Measurements from ENCODE around the gene TAS2R41. TPM values are rescaled to one million over a fixed set of nuclear protein-coding genes. Genes with fewer than 3 reads are reported as not detected.
"Not testable (repeated sequence)": the region's sequence is repeated elsewhere in the genome, so short reads cannot be mapped to it uniquely, and the experiment has no call there.

The TAS2R41 gene
- total and polyA plus RNA-seq, 2 experiments from 2014 or later = not detected

DNA sequence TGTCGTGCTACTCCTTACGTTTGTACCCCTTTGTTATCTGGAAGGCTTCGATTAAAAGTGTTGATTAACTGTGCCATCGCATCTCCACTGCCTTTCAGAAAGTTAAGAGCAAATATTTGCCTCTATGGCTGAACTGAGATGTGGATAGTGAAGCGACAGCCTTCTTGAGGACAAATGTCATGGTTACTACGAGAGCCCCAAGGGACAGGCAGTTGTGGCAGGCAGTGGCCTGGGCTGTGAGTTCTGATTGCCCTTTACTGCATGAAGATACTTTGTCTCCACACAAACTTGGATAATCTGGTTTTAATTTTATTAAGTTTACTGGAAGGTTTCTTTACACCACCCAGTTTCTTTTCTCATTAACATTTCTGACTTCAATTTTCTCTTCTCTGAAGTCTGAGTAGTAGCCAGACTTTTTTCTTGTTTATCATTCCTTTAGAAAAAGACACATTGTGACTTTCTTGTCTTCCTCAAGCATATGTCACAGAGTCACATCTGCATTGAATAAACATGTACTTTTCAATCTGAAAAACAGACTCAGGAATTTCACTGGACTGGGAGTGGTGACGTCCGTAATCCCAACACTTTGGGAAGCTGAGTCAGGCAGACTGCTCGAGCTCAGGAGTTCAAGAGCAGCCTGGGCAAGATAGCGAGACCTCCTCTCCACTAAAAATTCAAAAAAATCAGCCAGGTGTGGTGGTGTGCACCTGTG, 1.5 kb downstream of the TAS2R41 start:
- no peak overlapping the region for H3K4me3 ChIP-seq
- TF ChIP-seq, protein P1, sequence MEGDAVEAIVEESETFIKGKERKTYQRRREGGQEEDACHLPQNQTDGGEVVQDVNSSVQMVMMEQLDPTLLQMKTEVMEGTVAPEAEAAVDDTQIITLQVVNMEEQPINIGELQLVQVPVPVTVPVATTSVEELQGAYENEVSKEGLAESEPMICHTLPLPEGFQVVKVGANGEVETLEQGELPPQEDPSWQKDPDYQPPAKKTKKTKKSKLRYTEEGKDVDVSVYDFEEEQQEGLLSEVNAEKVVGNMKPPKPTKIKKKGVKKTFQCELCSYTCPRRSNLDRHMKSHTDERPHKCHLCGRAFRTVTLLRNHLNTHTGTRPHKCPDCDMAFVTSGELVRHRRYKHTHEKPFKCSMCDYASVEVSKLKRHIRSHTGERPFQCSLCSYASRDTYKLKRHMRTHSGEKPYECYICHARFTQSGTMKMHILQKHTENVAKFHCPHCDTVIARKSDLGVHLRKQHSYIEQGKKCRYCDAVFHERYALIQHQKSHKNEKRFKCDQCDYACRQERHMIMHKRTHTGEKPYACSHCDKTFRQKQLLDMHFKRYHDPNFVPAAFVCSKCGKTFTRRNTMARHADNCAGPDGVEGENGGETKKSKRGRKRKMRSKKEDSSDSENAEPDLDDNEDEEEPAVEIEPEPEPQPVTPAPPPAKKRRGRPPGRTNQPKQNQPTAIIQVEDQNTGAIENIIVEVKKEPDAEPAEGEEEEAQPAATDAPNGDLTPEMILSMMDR (IDR thresholded peaks at IDR 0.05; ENCODE audit: low read depth, low read length) = no peak
- no peaks in the 10 kb centered on the region for H3K4me1 ChIP-seq (ENCODE audit: low read depth)
- DNase-seq (ENCODE audit: low read depth in 1 of 2, low spot score in 1 of 2) = no peak
- no peaks in the 10 kb centered on the region for H3K9me3 ChIP-seq (ENCODE audit: low read depth)
- no peaks in the 10 kb centered on the region for H3K36me3 ChIP-seq
- no peak overlapping the region for H3K27ac ChIP-seq
- no peaks in the 10 kb centered on the region for H3K27me3 ChIP-seq

DNA sequence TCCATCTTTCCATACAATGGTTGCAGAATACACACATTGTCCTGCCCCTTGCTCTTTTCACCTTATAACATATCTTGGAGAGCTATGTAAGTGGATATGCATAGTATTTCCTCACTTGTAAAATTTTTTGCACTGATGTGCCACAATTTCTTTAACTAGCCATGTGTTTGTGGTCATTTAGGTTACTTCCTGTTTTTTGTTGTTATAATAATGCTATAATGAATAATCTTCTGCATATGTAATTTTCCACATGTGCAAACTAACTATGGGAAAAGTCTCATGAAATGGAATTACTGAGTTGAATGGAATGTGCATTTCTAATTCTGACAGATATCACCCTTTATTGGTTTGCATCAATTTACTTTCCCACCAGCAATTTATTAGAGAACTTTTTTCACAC, 2.8 kb downstream of the TAS2R41 start:
- Histone ChIP-seq H3K9me3 (ENCODE audit: low read depth) (no peaks in the 10 kb centered on the region), H3K4me1 (ENCODE audit: low read depth) (no peaks in the 10 kb centered on the region), H3K27me3 (no peaks in the 10 kb centered on the region), H3K4me3 (no peak overlapping the region), H3K27ac (no peak overlapping the region), H3K36me3 (no peaks in the 10 kb centered on the region)
- TF ChIP-seq, protein P1 (IDR thresholded peaks at IDR 0.05; ENCODE audit: low read depth, low read length) = no peak
- DNase-seq (ENCODE audit: low read depth in 1 of 2, low spot score in 1 of 2) = no peak

DNA sequence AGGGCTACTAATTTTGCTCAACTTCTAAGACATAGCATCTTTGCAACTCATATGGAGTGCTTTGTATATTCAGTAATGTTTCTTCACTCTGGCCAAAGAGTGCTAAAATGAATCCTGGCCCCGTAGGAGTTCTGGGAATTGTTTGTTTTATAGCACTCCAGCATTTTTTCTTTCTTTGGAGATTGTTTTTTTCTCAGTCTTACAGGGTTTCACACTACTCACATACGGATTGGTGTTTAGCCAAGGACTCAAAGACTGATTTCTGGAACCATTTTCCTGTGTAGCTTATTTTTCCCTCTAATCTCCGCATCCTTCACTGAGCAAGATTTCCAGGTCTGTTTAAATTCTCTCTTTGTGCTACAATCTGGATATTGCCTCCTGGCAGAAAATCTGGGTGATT, 6.4 kb downstream of the TAS2R41 start:
- H3K27me3 ChIP-seq = no peaks in the 10 kb centered on the region
- H3K4me1 ChIP-seq (ENCODE audit: low read depth) = no peaks in the 10 kb centered on the region
- H3K9me3 ChIP-seq (ENCODE audit: low read depth) = no peaks in the 10 kb centered on the region
- H3K36me3 ChIP-seq = no peaks in the 10 kb centered on the region
- no peak overlapping the region for H3K27ac ChIP-seq
- DNase-seq (ENCODE audit: low read depth in 1 of 2, low spot score in 1 of 2) = no peak
- no peak overlapping the region for H3K4me3 ChIP-seq
- TF ChIP-seq, protein P1 (IDR thresholded peaks at IDR 0.05; ENCODE audit: low read depth, low read length) = no peak

DNA sequence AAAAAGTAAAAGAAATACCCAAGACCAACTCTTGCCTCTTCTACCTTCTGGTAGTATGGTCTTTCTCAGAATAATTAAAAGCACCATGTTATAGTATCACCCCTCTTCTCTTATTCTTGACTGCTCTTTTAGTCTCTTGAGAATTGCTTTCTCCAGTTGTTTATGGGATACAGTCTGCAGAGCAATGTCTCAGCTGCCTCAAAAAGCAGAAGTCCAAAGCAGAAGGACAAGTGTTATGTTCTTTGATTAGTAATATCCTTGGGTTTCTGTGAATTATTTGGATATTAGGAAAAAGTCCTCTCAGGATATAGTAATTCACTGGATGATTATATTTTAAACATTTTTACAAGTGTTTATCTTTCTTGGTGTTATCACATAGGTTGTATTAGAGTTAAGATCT, 7.4 kb downstream of the TAS2R41 start:
- H3K36me3 ChIP-seq = no peaks in the 10 kb centered on the region
- no peak for DNase-seq (ENCODE audit: low read depth in 1 of 2, low spot score in 1 of 2)
- H3K9me3 ChIP-seq (ENCODE audit: low read depth) = no peaks in the 10 kb centered on the region
- H3K4me3 ChIP-seq = no peak overlapping the region
- TF ChIP-seq, protein P1 (IDR thresholded peaks at IDR 0.05; ENCODE audit: low read depth, low read length) = no peak
- no peak overlapping the region for H3K27ac ChIP-seq
- H3K27me3 ChIP-seq = no peaks in the 10 kb centered on the region
- H3K4me1 ChIP-seq (ENCODE audit: low read depth) = no peaks in the 10 kb centered on the region

DNA sequence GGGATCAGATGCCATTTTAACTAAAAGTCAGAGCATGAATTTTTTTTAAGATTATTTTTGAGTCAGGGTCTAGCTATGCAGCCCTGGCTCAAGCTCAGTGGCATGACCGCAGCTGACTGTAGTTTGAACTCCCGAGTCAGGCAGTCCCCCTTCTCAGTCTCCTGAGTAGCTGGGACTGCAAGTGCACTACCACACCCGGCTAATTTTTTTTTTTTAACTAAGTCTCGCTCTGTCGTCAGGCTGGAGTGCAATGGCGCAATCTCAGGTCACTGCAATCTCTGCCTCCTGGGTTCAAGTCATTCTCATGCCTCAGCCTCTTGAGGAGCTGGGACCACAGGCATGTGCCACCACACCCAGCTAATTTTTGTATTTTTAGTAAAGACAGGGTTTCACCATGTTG, 7.8 kb downstream of the TAS2R41 start:
- TF ChIP-seq, protein P1 (IDR thresholded peaks at IDR 0.05; ENCODE audit: low read depth, low read length) = no peak
- no peaks in the 10 kb centered on the region for H3K4me1 ChIP-seq (ENCODE audit: low read depth)
- no peak overlapping the region for H3K4me3 ChIP-seq
- no peaks in the 10 kb centered on the region for H3K9me3 ChIP-seq (ENCODE audit: low read depth)
- peak in 1 of 2 donors; percentile 35 for DNase-seq (ENCODE audit: low read depth in 1 of 2, low spot score in 1 of 2)
- no peaks in the 10 kb centered on the region for H3K27me3 ChIP-seq
- H3K27ac ChIP-seq = no peak overlapping the region
- no peaks in the 10 kb centered on the region for H3K36me3 ChIP-seq

DNA sequence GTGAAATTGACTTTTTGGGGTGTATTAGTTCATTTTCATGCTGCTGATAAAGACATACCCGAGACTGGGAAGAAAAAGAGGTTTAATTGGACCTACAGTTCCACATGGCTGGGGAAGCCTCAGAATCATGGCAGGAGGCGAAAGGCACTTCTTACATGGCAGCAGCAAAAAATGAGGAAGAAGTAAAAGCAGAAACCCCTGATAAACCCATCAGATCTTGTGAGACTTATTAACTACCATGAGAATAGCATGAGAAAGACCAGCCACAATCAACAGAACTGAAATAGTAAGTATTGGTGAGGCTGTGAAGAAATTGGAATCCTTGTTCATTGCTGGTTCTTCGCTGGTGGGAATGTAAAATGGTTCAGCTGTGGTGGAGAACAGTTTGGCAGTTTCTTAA, 8.6 kb downstream of the TAS2R41 start:
- not testable (repeated sequence) for H3K4me1 ChIP-seq (ENCODE audit: low read depth)

More for the DNA sequence above, 8.6 kb downstream of the TAS2R41 start:
- H3K4me3 ChIP-seq; H3K36me3 ChIP-seq; DNase-seq (ENCODE audit: low read depth in 1 of 2, low spot score in 1 of 2); H3K27ac ChIP-seq; H3K27me3 ChIP-seq; H3K9me3 ChIP-seq (ENCODE audit: low read depth): not testable (repeated sequence)
